ENCODE measurements around the gene VKORC1L1.
A peak's percentile ranks its signal among the peaks of the same experiment; 100 is the strongest.
"Not testable (repeated sequence)": the region's sequence is repeated elsewhere in the genome, so short reads cannot be mapped to it uniquely, and the experiment has no call there.

The VKORC1L1 gene

GRCh38 chr7:65872776-65873581 lies at the start of gene VKORC1L1:
TSS of gene VKORC1L1 (plus strand) at chr7:65873074. CDS start at chr7:65873372, 298 bp downstream.
- DNase-seq, result peak; percentile 95

GRCh38 chr7:65827366-65827765 lies 45.5 kb upstream of the VKORC1L1 start:
- no peak for DNase-seq

- DNase-seq, result no peak
Measured at GRCh38 chr7:65832281-65832680, 40.6 kb upstream of the VKORC1L1 start.

- not testable (repeated sequence) for DNase-seq
Measured at GRCh38 chr7:65836684-65837083, 36.2 kb upstream of the VKORC1L1 start.

GRCh38 chr7:65837541-65837956 lies 35.3 kb upstream of the VKORC1L1 start:
- DNase-seq, result not testable (repeated sequence)

GRCh38 chr7:65839846-65840245 lies 33.0 kb upstream of the VKORC1L1 start:
- no peak for DNase-seq

- no peak for DNase-seq
Measured at GRCh38 chr7:65840446-65840845, 32.4 kb upstream of the VKORC1L1 start.

GRCh38 chr7:65843616-65844015 lies 29.3 kb upstream of the VKORC1L1 start:
- not testable (repeated sequence) for DNase-seq

- DNase-seq, result no peak
Measured at GRCh38 chr7:65846008-65846570, 26.8 kb upstream of the VKORC1L1 start.

- not testable (repeated sequence) for DNase-seq
Measured at GRCh38 chr7:65853426-65853825, 19.4 kb upstream of the VKORC1L1 start.

- DNase-seq, result not testable (repeated sequence)
Measured at GRCh38 chr7:65853892-65854291, 19.0 kb upstream of the VKORC1L1 start.

- DNase-seq, result not testable (repeated sequence)
Measured at GRCh38 chr7:65857321-65857894, 15.5 kb upstream of the VKORC1L1 start.

- not testable (repeated sequence) for DNase-seq
Measured at GRCh38 chr7:65858660-65859059, 14.2 kb upstream of the VKORC1L1 start.

- not testable (repeated sequence) for DNase-seq
Measured at GRCh38 chr7:65866244-65866643, 6.6 kb upstream of the VKORC1L1 start.

- not testable (repeated sequence) for DNase-seq
Measured at GRCh38 chr7:65867681-65868080, 5.2 kb upstream of the VKORC1L1 start.

GRCh38 chr7:65869312-65869711 lies 3.6 kb upstream of the VKORC1L1 start:
- not testable (repeated sequence) for DNase-seq

GRCh38 chr7:65871451-65871850 lies 1.4 kb upstream of the VKORC1L1 start:
- DNase-seq, result not testable (repeated sequence)

- peak; percentile 35 to 39 for DNase-seq
Measured at GRCh38 chr7:65873582-65874193, 814 bp downstream of the VKORC1L1 start.

- not testable (repeated sequence) for DNase-seq
Measured at GRCh38 chr7:65875715-65876114, 2.8 kb downstream of the VKORC1L1 start.

- DNase-seq, result not testable (repeated sequence)
Measured at GRCh38 chr7:65879292-65880153, 6.6 kb downstream of the VKORC1L1 start.

- not testable (repeated sequence) for DNase-seq
Measured at GRCh38 chr7:65880242-65880641, 7.4 kb downstream of the VKORC1L1 start.

- not testable (repeated sequence) for DNase-seq
Measured at GRCh38 chr7:65884983-65885382, 12.1 kb downstream of the VKORC1L1 start.

All from stimulated activated CD4-positive, alpha-beta T cell treated with anti-CD3 and anti-CD28 coated beads, Interleukin-2, amount 100 ng/mL, for 24 hours (primary cell).